ENCODE data around the gene SRD5A1.

DNA sequence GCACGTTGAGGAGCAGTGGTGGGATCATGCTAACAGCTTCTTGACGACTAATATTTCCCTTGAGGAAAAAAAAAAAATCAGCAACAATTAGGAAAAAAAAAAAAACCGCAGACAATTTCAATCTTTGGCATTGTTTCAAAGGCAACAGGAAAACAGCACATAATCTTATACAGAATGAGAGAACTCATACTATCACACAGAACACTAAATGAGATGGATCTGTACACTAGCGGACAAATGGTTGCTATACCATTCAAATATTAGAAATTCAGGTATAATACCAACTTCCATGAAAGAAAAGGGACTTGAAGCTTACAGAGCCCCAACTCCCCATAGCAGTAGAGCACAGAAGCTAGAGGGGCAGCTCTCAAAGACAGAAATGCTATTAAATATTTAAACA lies 10.0 kb upstream of the SRD5A1 start:
- TF ChIP-seq, protein P1, sequence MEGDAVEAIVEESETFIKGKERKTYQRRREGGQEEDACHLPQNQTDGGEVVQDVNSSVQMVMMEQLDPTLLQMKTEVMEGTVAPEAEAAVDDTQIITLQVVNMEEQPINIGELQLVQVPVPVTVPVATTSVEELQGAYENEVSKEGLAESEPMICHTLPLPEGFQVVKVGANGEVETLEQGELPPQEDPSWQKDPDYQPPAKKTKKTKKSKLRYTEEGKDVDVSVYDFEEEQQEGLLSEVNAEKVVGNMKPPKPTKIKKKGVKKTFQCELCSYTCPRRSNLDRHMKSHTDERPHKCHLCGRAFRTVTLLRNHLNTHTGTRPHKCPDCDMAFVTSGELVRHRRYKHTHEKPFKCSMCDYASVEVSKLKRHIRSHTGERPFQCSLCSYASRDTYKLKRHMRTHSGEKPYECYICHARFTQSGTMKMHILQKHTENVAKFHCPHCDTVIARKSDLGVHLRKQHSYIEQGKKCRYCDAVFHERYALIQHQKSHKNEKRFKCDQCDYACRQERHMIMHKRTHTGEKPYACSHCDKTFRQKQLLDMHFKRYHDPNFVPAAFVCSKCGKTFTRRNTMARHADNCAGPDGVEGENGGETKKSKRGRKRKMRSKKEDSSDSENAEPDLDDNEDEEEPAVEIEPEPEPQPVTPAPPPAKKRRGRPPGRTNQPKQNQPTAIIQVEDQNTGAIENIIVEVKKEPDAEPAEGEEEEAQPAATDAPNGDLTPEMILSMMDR (IDR thresholded peaks at IDR 0.05; ENCODE audit: low read length) = no peak
- no peak for TF ChIP-seq EZH2 (optimal IDR thresholded peaks at IDR 0.05; ENCODE audit: low read depth, low read length)

Data from MM.1S (cell line).